ENCODE data around the gene NELL1.

NELL1 gene

DNA sequence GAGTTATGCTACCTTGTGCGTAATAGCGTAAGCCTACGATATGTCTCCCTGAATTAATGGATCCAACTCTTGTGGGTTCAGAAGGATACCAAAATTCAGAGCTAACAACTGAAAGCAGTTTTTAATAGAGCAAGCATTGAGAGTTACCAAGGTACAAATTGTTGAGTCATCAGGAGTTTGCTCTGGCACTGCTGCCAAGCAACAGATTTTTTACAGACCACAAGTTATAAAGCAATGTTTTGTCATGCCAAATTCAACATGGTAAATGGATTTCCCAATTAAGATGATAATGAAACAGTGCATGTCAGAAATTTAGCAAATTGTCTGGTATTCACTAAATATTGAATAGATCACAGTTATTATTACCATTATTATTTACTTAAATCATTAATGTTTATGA lies 295.6 kb downstream of the NELL1 start:
- no peak for DNase-seq (ENCODE audit: extremely low spot score)
- CTCF ChIA-PET, result no interaction called here
- POLR2A ChIA-PET, result no interaction called here
- TF ChIP-seq BHLHE40 (IDR thresholded peaks at IDR 0.05; ENCODE audit: borderline replicate concordance), result no peak
- no peak for TF ChIP-seq CTBP1 (IDR thresholded peaks at IDR 0.05; ENCODE audit: borderline replicate concordance)
- no peak for TF ChIP-seq LEF1 (IDR thresholded peaks at IDR 0.05; ENCODE audit: borderline replicate concordance)
- TF ChIP-seq SP1 (IDR thresholded peaks at IDR 0.05), result no peak
- TF ChIP-seq ZNF384 (IDR thresholded peaks at IDR 0.05), result no peak
- TF ChIP-seq, protein P1, sequence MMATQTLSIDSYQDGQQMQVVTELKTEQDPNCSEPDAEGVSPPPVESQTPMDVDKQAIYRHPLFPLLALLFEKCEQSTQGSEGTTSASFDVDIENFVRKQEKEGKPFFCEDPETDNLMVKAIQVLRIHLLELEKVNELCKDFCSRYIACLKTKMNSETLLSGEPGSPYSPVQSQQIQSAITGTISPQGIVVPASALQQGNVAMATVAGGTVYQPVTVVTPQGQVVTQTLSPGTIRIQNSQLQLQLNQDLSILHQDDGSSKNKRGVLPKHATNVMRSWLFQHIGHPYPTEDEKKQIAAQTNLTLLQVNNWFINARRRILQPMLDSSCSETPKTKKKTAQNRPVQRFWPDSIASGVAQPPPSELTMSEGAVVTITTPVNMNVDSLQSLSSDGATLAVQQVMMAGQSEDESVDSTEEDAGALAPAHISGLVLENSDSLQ (IDR thresholded peaks at IDR 0.05), result no peak
- TF ChIP-seq FOXA1 (IDR thresholded peaks at IDR 0.05), result no peak
- TF ChIP-seq HDGF (IDR thresholded peaks at IDR 0.05; ENCODE audit: borderline replicate concordance), result no peak
- no peak for TF ChIP-seq ARNT (IDR thresholded peaks at IDR 0.05)
- TF ChIP-seq SUZ12 (IDR thresholded peaks at IDR 0.05), result no peak
- TF ChIP-seq FOXK2 (IDR thresholded peaks at IDR 0.05), result no peak
- TF ChIP-seq FOXM1 (IDR thresholded peaks at IDR 0.05; ENCODE audit: borderline replicate concordance), result no peak
- TF ChIP-seq L3MBTL2 (conservative IDR thresholded peaks at IDR 0.05), result no peak
- TF ChIP-seq TARDBP (IDR thresholded peaks at IDR 0.05), result no peak
- TF ChIP-seq ELF4 (IDR thresholded peaks at IDR 0.05), result no peak
- no peak for TF ChIP-seq NFRKB (IDR thresholded peaks at IDR 0.05)

GRCh38 chr11:20966489-20966888 lies 297.1 kb downstream of the NELL1 start:
- ChIA-PET POLR2A (no interaction called here), CTCF (no interaction called here)
- DNase-seq (ENCODE audit: extremely low spot score), result no peak
- TF ChIP-seq ELF4 (IDR thresholded peaks at IDR 0.05) (no peak), ZNF384 (IDR thresholded peaks at IDR 0.05) (no peak), NFRKB (IDR thresholded peaks at IDR 0.05) (no peak), L3MBTL2 (conservative IDR thresholded peaks at IDR 0.05) (no peak), ARNT (IDR thresholded peaks at IDR 0.05) (no peak), LEF1 (IDR thresholded peaks at IDR 0.05; ENCODE audit: borderline replicate concordance) (no peak), SP1 (IDR thresholded peaks at IDR 0.05) (no peak), HDGF (IDR thresholded peaks at IDR 0.05; ENCODE audit: borderline replicate concordance) (no peak), CTBP1 (IDR thresholded peaks at IDR 0.05; ENCODE audit: borderline replicate concordance) (no peak), BHLHE40 (IDR thresholded peaks at IDR 0.05; ENCODE audit: borderline replicate concordance) (no peak), TARDBP (IDR thresholded peaks at IDR 0.05) (no peak), SUZ12 (IDR thresholded peaks at IDR 0.05) (no peak), FOXK2 (IDR thresholded peaks at IDR 0.05) (no peak), FOXM1 (IDR thresholded peaks at IDR 0.05; ENCODE audit: borderline replicate concordance) (no peak), FOXA1 (IDR thresholded peaks at IDR 0.05) (no peak)
- TF ChIP-seq, protein P1 (IDR thresholded peaks at IDR 0.05), result no peak

GRCh38 chr11:20973940-20974559 lies 304.7 kb downstream of the NELL1 start:
- TF ChIP-seq L3MBTL2 (conservative IDR thresholded peaks at IDR 0.05), result no peak
- TF ChIP-seq BHLHE40 (IDR thresholded peaks at IDR 0.05; ENCODE audit: borderline replicate concordance), result no peak
- TF ChIP-seq FOXM1 (IDR thresholded peaks at IDR 0.05; ENCODE audit: borderline replicate concordance), result no peak
- TF ChIP-seq NFRKB (IDR thresholded peaks at IDR 0.05), result no peak
- no peak for TF ChIP-seq ZNF384 (IDR thresholded peaks at IDR 0.05)
- TF ChIP-seq ARNT (IDR thresholded peaks at IDR 0.05), result no peak
- no peak for TF ChIP-seq SP1 (IDR thresholded peaks at IDR 0.05)
- no peak for TF ChIP-seq HDGF (IDR thresholded peaks at IDR 0.05; ENCODE audit: borderline replicate concordance)
- TF ChIP-seq, protein P1 (IDR thresholded peaks at IDR 0.05), result no peak
- no peak for TF ChIP-seq TARDBP (IDR thresholded peaks at IDR 0.05)
- TF ChIP-seq SUZ12 (IDR thresholded peaks at IDR 0.05), result no peak
- no peak for TF ChIP-seq LEF1 (IDR thresholded peaks at IDR 0.05; ENCODE audit: borderline replicate concordance)
- TF ChIP-seq CTBP1 (IDR thresholded peaks at IDR 0.05; ENCODE audit: borderline replicate concordance), result no peak
- no peak for TF ChIP-seq ELF4 (IDR thresholded peaks at IDR 0.05)
- no peak for DNase-seq (ENCODE audit: extremely low spot score)
- ChIA-PET CTCF (no interaction called here), POLR2A (no interaction called here)

GRCh38 chr11:20980736-20981135 lies 311.4 kb downstream of the NELL1 start:
- no peak for TF ChIP-seq HDGF (IDR thresholded peaks at IDR 0.05; ENCODE audit: borderline replicate concordance)
- TF ChIP-seq SP1 (IDR thresholded peaks at IDR 0.05), result no peak
- no peak for TF ChIP-seq TARDBP (IDR thresholded peaks at IDR 0.05)
- no peak for TF ChIP-seq L3MBTL2 (conservative IDR thresholded peaks at IDR 0.05)
- TF ChIP-seq LEF1 (IDR thresholded peaks at IDR 0.05; ENCODE audit: borderline replicate concordance), result no peak
- TF ChIP-seq FOXA1 (IDR thresholded peaks at IDR 0.05), result no peak
- TF ChIP-seq ARNT (IDR thresholded peaks at IDR 0.05), result no peak
- TF ChIP-seq FOXK2 (IDR thresholded peaks at IDR 0.05), result no peak
- no peak for TF ChIP-seq SUZ12 (IDR thresholded peaks at IDR 0.05)
- no peak for TF ChIP-seq FOXM1 (IDR thresholded peaks at IDR 0.05; ENCODE audit: borderline replicate concordance)
- no peak for TF ChIP-seq CTBP1 (IDR thresholded peaks at IDR 0.05; ENCODE audit: borderline replicate concordance)
- TF ChIP-seq BHLHE40 (IDR thresholded peaks at IDR 0.05; ENCODE audit: borderline replicate concordance), result no peak
- TF ChIP-seq ZNF384 (IDR thresholded peaks at IDR 0.05), result no peak
- no peak for TF ChIP-seq ELF4 (IDR thresholded peaks at IDR 0.05)
- TF ChIP-seq NFRKB (IDR thresholded peaks at IDR 0.05), result no peak
- TF ChIP-seq, protein P1 (IDR thresholded peaks at IDR 0.05), result no peak
- ChIA-PET POLR2A (no interaction called here), CTCF (no interaction called here)
- DNase-seq (ENCODE audit: extremely low spot score), result no peak

DNA sequence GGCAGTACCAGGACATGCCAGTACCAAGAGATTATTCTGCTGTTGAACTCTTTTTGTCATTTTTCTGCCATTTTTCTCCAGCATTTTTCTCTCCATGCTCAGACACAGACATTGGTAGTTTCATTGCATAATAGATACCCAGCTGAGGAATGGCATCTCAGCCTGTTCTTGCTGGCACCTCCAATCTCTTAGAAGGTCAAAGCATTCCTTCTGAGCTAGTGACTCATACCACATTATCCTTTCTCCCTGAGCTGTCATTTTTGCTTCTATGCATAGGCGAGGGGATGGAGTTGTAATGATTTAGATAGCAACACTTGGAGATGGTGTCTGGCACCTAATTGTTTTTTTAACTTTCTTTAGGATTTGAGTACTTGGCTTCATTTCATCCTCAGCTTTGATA lies 321.1 kb downstream of the NELL1 start:
- TF ChIP-seq ARNT (IDR thresholded peaks at IDR 0.05) (no peak), LEF1 (IDR thresholded peaks at IDR 0.05; ENCODE audit: borderline replicate concordance) (no peak), L3MBTL2 (conservative IDR thresholded peaks at IDR 0.05) (no peak), FOXA1 (IDR thresholded peaks at IDR 0.05) (no peak), ZNF384 (IDR thresholded peaks at IDR 0.05) (no peak), ELF4 (IDR thresholded peaks at IDR 0.05) (no peak), BHLHE40 (IDR thresholded peaks at IDR 0.05; ENCODE audit: borderline replicate concordance) (no peak)
- no peak for DNase-seq (ENCODE audit: extremely low spot score)
- POLR2A ChIA-PET, result no interaction called here
- CTCF ChIA-PET, result interaction anchor here (0.7 kb wide), 1 partner anchor 459 kb away, joined by 3 read pairs; no protein-coding TSS in a partner anchor

All from HEK293T (cell line).